ENCODE measurements around the gene ADAT2.

The ADAT2 gene

DNA sequence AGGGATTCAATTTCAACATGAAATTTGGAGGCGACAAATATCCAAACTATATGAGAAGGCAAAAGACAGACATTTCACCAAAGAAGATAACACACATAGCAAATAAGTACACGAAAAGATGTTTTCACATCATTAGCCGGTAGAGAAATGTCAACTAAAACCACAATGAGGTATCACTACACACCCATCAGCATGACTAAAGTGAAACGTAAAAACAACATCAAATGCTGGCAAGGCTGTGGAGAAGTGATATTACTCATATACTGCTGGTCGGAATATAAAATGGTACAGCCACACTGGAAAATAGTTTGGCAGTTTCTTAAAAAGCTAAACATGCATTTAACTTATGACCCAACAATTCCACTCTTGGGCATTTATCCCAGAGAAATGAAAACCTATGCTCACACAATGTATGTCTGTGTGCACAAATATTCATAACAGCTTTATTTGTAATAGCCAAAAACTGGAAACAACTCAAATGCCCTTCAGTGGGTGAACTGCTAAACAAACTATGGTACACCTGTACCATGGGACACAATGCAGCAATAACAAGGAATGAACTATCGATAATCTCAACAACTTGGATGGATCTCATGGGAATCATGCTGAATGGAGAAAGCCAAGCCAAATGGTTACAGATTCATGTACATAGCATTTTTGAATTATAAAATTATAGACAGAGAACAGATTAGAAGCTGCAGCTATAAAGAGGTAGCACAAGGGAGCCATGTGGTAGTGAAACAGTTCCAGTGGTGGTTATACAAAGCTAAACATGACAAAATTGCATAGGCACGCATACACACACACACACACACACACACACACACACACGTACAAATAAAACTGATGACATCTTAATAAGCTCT, 8.6 kb downstream of the ADAT2 start:
- DNase-seq (ENCODE audit: low read depth in 2 of 2): no peak

DNA sequence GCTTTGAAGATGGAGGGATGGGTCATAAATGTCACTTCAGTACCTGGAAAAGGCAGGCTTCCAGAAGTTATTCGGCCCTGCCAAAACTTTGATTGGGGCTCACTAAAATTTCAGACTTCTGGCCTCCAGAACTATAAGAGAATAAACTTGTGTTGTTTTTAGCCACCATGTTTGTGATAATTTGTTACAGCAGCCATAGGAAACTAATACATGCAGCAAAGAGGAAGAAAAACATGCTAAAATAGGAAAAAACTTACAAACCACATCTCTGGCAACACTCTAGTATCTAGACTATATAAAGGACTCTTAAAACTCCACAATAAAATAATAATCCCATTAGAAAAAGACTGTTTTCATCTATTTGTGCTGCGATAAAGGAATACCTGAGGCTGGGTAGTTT, 9.5 kb downstream of the ADAT2 start:
- DNase-seq (ENCODE audit: low read depth in 2 of 2): no peak

- no peak for DNase-seq (ENCODE audit: low read depth in 2 of 2)
Observed at GRCh38 chr6:143432588-143432987, 17.9 kb downstream of the ADAT2 start.

GRCh38 chr6:143431226-143431625, 19.3 kb downstream of the ADAT2 start:
- no peak for DNase-seq (ENCODE audit: low read depth in 2 of 2)

DNA sequence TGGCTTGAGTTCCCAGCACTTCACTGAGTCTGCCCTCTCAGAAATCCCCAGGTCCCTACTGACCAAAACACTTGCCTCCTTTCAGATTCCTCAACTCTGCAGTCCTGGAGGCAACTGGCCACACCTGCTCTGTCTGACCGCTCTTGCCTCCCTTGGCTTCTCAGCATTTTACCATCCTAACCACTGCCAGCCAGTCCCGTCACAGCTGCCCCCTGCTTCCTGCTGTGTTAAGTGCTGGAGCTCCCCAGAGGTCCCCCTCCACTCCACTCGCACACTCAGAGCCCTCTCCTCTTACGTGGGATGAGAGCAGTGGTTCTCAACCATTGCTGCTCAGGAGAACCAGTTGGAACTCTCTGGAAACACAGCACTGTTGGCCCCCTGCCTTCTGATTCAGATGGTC, 20.5 kb downstream of the ADAT2 start:
- DNase-seq (ENCODE audit: low read depth in 2 of 2): no peak

DNA sequence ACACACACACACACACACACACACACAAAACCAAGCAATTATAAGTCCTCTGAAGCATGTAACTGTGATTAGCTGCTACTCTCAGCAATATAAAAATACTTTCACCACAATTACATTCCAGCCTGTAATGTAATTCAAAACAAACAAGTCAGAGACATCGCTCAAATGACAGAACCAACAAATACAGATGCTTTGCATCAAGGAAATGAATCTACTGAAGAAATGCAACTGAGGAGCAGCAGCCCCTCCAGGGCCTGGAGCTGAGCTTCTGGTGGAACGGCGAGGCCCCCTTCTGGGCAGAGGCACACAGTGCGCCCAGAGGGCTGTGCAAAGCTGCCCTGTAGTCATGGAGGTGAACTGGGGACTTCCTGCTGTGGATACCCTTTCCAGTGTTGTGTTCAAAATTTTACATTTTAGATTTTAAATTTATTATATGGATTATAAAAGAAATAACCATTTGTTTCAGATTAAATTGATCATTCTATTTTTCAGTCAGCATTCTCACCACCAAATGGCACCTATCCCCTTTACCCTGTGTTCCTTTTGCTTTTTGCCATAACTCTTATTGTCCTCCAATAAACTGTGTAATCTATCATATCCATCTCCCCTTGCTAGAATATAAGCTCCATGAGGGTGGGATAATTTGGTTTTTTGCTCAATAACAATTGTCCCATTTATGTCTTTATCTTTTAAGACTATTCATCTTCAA, 23.2 kb downstream of the ADAT2 start:
- peak; percentile 56 to 60 for DNase-seq (ENCODE audit: low read depth in 2 of 2)

GRCh38 chr6:143426026-143426425, 24.5 kb downstream of the ADAT2 start:
- DNase-seq (ENCODE audit: low read depth in 2 of 2): no peak

DNA sequence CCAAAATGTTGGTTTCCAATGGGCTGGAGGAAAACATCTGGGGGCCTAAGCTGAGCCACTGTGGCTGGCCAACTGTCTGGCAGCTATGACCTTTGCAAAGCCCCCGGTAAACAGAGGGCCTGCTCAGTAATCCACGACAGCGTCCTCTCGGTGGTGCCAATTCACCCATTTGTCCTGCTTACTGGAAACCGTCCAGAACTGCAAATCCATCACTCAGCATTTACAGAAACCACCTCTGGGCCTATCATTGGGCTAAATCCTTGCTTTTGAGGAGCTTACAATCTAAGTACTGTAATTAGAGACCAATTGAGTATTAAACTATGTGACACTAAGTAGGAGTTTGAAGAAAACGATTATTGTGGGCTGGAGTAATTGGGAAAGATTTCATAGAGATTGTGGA, 31.0 kb downstream of the ADAT2 start:
- no peak for DNase-seq (ENCODE audit: low read depth in 2 of 2)

DNA sequence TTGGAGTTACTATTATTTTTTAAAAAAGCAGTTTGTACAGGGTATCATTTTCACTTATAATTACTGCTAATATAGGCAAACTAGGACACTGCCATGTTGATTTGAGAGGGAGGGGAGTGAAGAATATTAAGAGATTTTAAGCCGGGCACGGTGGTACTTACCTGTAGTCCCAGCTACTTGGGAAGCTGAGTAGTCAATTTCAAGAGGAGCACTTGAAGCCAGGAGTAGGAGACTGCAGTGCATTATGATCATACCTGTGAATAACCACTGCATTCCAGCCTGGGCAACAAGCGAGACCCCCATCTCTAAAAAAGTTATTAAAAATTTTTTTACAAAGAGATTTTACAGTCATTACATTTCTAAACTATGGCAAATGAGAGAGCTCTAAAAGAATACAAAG, 35.7 kb downstream of the ADAT2 start:
- no peak for DNase-seq (ENCODE audit: low read depth in 2 of 2)

GRCh38 chr6:143410859-143411270, 39.6 kb downstream of the ADAT2 start:
- DNase-seq (ENCODE audit: low read depth in 2 of 2): no peak

- DNase-seq (ENCODE audit: low read depth in 2 of 2): no peak
Observed at GRCh38 chr6:143408787-143409162, 41.7 kb downstream of the ADAT2 start.

- DNase-seq (ENCODE audit: low read depth in 2 of 2): no peak
Observed at GRCh38 chr6:143408151-143408786, 42.2 kb downstream of the ADAT2 start.

- no peak for DNase-seq (ENCODE audit: low read depth in 2 of 2)
Observed at GRCh38 chr6:143406673-143407072, 43.8 kb downstream of the ADAT2 start.

- DNase-seq (ENCODE audit: low read depth in 2 of 2): no peak
Observed at GRCh38 chr6:143405373-143406154, 44.9 kb downstream of the ADAT2 start.

DNA sequence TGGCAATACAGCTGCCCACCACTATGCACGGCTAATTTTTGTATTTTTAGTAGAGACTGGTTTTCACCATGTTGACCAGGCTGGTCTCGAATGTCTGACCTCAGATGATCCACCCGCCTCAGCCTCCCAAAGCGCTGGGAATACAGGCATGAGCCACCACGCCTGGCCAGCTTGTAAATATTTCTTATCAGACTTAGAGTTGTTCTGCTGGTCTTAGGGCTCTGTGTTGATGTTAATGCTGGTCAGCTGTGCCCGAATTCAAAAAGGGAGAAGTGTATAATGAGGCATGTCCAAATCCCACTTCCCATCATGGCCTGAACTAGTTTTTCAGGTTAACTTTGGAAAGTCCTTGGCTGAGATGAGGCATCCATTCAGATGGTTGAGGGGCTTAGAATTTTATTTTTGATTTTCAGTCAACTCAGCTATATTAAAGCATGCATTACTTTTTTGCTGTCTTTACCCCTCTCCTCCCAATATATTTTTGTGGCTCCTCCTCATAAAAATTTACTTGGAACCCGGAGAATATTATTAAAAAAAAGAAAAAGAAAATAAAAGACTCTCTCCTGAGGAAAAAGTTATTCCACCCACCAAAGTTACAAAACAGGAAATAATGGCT, 47.7 kb downstream of the ADAT2 start:
- DNase-seq (ENCODE audit: low read depth in 2 of 2): no peak

- DNase-seq (ENCODE audit: low read depth in 2 of 2): no peak
Observed at GRCh38 chr6:143401636-143402370, 48.7 kb downstream of the ADAT2 start.

- DNase-seq (ENCODE audit: low read depth in 2 of 2): no peak
Observed at GRCh38 chr6:143401068-143401446, 49.4 kb downstream of the ADAT2 start.

DNA sequence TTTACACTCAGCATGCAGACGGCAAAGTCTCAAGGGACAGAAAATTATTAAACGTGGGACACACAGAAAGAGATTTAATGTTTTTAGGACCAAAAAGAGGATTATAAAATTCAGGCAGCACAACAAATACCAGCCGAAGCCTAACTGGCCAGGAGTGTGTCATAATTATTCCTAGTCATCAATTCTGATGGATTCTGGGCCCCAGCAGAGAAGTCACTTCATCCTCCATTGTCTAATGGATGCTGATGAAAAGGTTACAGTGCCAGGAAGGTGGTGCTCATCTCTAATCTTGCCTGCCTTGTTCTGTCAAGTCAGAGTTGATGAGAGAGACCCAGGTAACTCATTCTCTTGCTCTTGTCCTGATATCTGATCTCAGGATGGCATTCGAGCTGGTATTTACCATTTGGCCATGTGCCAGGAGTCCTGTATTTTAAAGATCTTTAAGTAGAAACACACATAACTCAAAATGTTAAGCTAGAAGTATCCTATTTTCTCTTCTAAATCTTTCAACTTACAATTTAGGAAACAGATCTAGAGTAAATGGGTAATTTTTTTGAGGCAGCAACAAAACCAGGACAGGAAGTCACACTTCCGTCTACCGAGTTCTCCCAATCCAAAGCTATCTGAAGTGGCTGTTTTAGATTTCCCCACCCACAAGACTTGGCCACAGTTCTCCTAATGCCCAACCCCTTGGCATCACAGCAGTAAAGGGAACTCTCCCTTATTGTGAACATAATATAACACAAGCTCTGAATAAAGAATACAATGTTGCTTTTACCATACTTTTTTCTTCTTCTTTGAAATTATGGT, 50.0 kb downstream of the ADAT2 start:
- no peak for DNase-seq (ENCODE audit: low read depth in 2 of 2)

DNA sequence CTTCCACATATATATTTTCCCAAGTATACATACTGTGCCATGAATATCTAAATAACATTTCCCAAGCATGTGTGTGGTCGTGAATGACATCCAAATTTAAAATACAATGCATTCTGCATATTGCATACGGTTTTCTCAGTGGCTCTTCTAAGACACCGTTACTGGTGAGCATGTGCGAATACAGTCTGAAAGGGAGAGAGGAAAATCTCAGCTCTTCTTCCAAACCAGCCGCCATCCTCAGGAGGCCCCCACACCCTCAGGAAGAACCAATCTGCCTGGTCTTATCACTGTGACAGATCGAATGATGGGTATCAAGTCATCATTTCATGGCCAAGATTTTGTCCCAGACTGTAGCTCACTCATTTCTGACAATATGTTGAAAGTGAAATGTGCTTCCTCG, 50.7 kb downstream of the ADAT2 start:
- DNase-seq (ENCODE audit: low read depth in 2 of 2): no peak

DNA sequence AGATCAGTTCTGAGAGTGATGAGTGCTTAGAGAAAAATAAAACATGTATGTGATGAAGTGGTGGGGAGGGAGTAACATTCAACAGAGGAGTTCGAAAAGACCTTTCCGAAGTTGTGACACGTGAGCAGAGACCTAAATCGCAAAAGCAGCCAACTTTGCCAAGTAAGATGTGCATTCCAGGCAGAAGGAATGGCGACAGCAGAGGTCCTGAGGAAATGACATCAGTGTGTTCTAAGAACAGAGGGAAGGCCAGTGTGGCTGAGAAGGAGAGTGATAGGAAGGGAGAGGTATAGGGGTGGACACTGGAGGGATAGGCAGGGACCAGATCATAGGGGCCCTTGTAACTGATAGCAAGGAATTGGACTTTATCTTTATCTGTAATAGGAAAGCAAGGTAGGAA, 51.3 kb downstream of the ADAT2 start:
- no peak for DNase-seq (ENCODE audit: low read depth in 2 of 2)

Data from stimulated activated CD4-positive, alpha-beta T cell treated with anti-CD3 and anti-CD28 coated beads, Interleukin-1b, Interleukin-23, amount 100 ng/mL, for 4 hours (primary cell).